SJCRH30 (cell line): ENCODE data around the gene ZNF419. TPM values are rescaled to one million over a fixed set of nuclear protein-coding genes. Genes with fewer than 3 reads are reported as not detected.
"Not testable (repeated sequence)": the region's sequence is repeated elsewhere in the genome, so short reads cannot be mapped to it uniquely, and the experiment has no call there.

Experiments
- DNase-seq, 2 experiments: peaks; one replicate each; pipeline ENCODE4 v3.0.0-alpha.2; 2015 to 2020
- H3K27ac ChIP-seq: fragments of 250-450 bp; sonication (Bioruptor Pico); 2 replicates; pipeline ENCODE4 v1.5.1; 2020; ENCODE audit warnings: mild to moderate bottlenecking, moderate library complexity
- H3K27me3 ChIP-seq: fragments of 250-450 bp; sonication (Bioruptor Pico); 2 replicates; pipeline ENCODE4 v1.5.1; 2020; ENCODE audit warnings: mild to moderate bottlenecking, moderate library complexity
- H3K36me3 ChIP-seq: fragments of 250-450 bp; sonication (Bioruptor Pico); 2 replicates; pipeline ENCODE4 v1.5.1; 2020; ENCODE audit warnings: mild to moderate bottlenecking, moderate library complexity
- H3K4me1 ChIP-seq: fragments of 250-450 bp; sonication (Bioruptor Pico); 2 replicates; pipeline ENCODE4 v1.5.1; 2020; ENCODE audit warnings: mild to moderate bottlenecking, moderate library complexity
- H3K4me3 ChIP-seq: fragments of 250-450 bp; sonication (Bioruptor Pico); 2 replicates; pipeline ENCODE4 v1.5.1; 2020; ENCODE audit warnings: mild to moderate bottlenecking, moderate library complexity
- H3K9me3 ChIP-seq: fragments of 250-450 bp; sonication (Bioruptor Pico); replicated peaks from 2 replicates; pipeline ENCODE4 v1.5.1; 2020; ENCODE audit warnings: mild to moderate bottlenecking, moderate library complexity
- total RNA-seq: library from RNA; depleted of rRNA; stranded (reverse); fragments of >200 nt; shearing (Covaris generic); gene quantifications from 2 replicates; pipeline ENCODE4 v1.2.3, GENCODE V29; 2014; rRNA removed

Gene ZNF419
- 9.4 and 12.3 TPM in 2 replicates for total RNA-seq

- not testable (repeated sequence) for H3K9me3 ChIP-seq, H3K27me3 ChIP-seq, H3K36me3 ChIP-seq, H3K4me1 ChIP-seq
- peak; percentile 88 to 89 for DNase-seq
- Histone ChIP-seq H3K27ac (peak within 1 kb of the TSS; percentile 28), H3K4me3 (peak within 1 kb of the TSS; percentile 87)
Observed at GRCh38 chr19:57487477-57488298, at the start of gene ZNF419. TSS of gene ZNF419 (plus strand) at chr19:57487750. CDS start at chr19:57487951, 201 bp downstream.

GRCh38 chr19:57437931-57438330 lies 49.6 kb upstream of the ZNF419 start:
- Histone ChIP-seq H3K27me3 (no peaks in the 10 kb centered on the region), H3K4me3 (no peak overlapping the region), H3K36me3 (peaks cover 20% of the 10 kb centered on the region), H3K4me1 (no peaks in the 10 kb centered on the region), H3K9me3 (peaks cover 3% of the 10 kb centered on the region; the same call in 1 of the 2 replicates), H3K27ac (no peak overlapping the region)
- DNase-seq = no peak

- H3K9me3 ChIP-seq = peaks cover 6% of the 10 kb centered on the region
- no peaks in the 10 kb centered on the region for H3K27me3 ChIP-seq
- H3K4me1 ChIP-seq = no peaks in the 10 kb centered on the region
- H3K4me3 ChIP-seq = no peak overlapping the region
- no peak for DNase-seq
- H3K27ac ChIP-seq = no peak overlapping the region
- H3K36me3 ChIP-seq = peaks cover 30% of the 10 kb centered on the region
Observed at GRCh38 chr19:57438925-57439324, 48.6 kb upstream of the ZNF419 start.

DNA sequence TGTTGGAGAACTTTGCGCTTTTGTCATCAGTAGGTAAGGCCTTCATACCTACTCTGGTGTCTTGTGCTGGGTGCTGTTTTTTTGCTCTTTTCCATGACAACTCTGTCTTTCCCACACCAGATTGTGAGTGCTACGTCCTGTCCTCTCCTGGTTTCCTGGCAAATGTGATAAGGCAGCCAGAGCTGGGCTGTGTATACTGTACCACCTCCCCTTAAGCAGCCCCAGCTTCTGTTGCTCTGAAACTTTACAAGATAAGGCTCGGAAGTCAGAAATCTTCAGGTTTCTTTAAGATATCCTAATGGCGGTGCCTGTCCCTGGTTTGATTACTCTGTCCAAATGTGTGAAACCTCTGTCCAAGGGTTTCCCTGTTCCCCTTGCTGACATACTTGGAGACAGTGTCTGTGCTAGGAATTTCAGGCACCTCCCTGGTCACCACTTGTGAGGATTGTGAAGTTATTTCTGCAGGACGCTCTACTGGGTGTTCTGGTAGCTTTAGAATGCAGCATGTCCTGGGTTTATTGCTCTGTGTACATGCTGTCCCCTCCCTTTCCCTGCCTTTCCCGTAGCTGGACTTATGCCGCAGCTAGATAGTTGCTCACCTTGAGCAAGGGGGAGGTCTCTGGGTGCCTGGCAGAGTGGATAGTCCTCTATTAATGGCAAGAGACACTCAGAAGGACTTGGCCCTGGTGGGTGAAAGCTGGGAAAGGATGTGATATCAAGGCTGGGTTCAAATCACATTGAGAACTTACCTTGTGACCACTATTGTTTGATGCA lies 45.4 kb upstream of the ZNF419 start:
- DNase-seq = no peak
- Histone ChIP-seq H3K9me3 (peaks cover 21% of the 10 kb centered on the region), H3K4me1 (no peaks in the 10 kb centered on the region), H3K27me3 (no peaks in the 10 kb centered on the region), H3K27ac (no peak overlapping the region), H3K4me3 (no peak overlapping the region), H3K36me3 (peaks cover 50% of the 10 kb centered on the region)

- peak in 1 of 2 experiments; percentile 10 for DNase-seq
- Histone ChIP-seq H3K9me3 (peaks cover 21% of the 10 kb centered on the region), H3K4me1 (no peaks in the 10 kb centered on the region), H3K27ac (no peak overlapping the region), H3K36me3 (peaks cover 43% of the 10 kb centered on the region), H3K27me3 (no peaks in the 10 kb centered on the region), H3K4me3 (no peak overlapping the region)
Observed at GRCh38 chr19:57443121-57443696, 44.3 kb upstream of the ZNF419 start.

GRCh38 chr19:57452307-57452706 lies 35.2 kb upstream of the ZNF419 start:
- H3K27ac ChIP-seq = no peak overlapping the region
- H3K4me1 ChIP-seq = no peaks in the 10 kb centered on the region
- no peak overlapping the region for H3K4me3 ChIP-seq
- peaks cover 13% of the 10 kb centered on the region for H3K36me3 ChIP-seq
- H3K27me3 ChIP-seq = no peaks in the 10 kb centered on the region
- no peaks in the 10 kb centered on the region; the same call in 1 of the 2 replicates for H3K9me3 ChIP-seq
- no peak for DNase-seq

- Histone ChIP-seq H3K27ac (no peak overlapping the region), H3K27me3 (no peaks in the 10 kb centered on the region), H3K36me3 (0 out of 2 replicates have a peak, but pooled peaks cover 3% of the 10 kb centered on the region), H3K9me3 (peaks cover 19% of the 10 kb centered on the region), H3K4me3 (no peak overlapping the region), H3K4me1 (no peaks in the 10 kb centered on the region)
- DNase-seq = peak; percentile 31 to 67
Observed at GRCh38 chr19:57465680-57466381, 21.7 kb upstream of the ZNF419 start.

- Histone ChIP-seq H3K4me3 (no peak overlapping the region), H3K36me3 (0 out of 2 replicates have a peak, but pooled peaks cover 3% of the 10 kb centered on the region), H3K4me1 (no peaks in the 10 kb centered on the region), H3K27me3 (no peaks in the 10 kb centered on the region), H3K27ac (no peak overlapping the region), H3K9me3 (peaks cover 25% of the 10 kb centered on the region)
- no peak for DNase-seq
Observed at GRCh38 chr19:57466489-57466888, 21.1 kb upstream of the ZNF419 start.

GRCh38 chr19:57473646-57474045 lies 13.9 kb upstream of the ZNF419 start:
- DNase-seq = no peak
- Histone ChIP-seq H3K27me3 (no peaks in the 10 kb centered on the region), H3K36me3 (peaks cover 32% of the 10 kb centered on the region), H3K9me3 (peaks cover 63% of the 10 kb centered on the region), H3K4me1 (no peaks in the 10 kb centered on the region), H3K4me3 (no peak overlapping the region), H3K27ac (no peak overlapping the region)

GRCh38 chr19:57477191-57478008 lies 10.2 kb upstream of the ZNF419 start, which contains the start of gene ZNF772:
TSS of gene ZNF772 (minus strand) at chr19:57477566. CDS start at chr19:57477309, 257 bp downstream.
- DNase-seq = peak; percentile 95 to 98
- Histone ChIP-seq H3K27me3 (no peaks in the 10 kb centered on the region), H3K27ac (peak within 1 kb of the TSS; percentile 52), H3K4me1 (no peaks in the 10 kb centered on the region), H3K9me3 (peaks cover 39% of the 10 kb centered on the region), H3K36me3 (peaks cover 29% of the 10 kb centered on the region), H3K4me3 (peak within 1 kb of the TSS; percentile 80)

GRCh38 chr19:57488299-57488644 lies 722 bp downstream of the ZNF419 start:
- H3K4me3 ChIP-seq, H3K9me3 ChIP-seq, H3K27ac ChIP-seq, H3K27me3 ChIP-seq, DNase-seq, H3K4me1 ChIP-seq: not testable (repeated sequence)
- H3K36me3 ChIP-seq = peaks cover 12% of the 10 kb centered on the region

DNA sequence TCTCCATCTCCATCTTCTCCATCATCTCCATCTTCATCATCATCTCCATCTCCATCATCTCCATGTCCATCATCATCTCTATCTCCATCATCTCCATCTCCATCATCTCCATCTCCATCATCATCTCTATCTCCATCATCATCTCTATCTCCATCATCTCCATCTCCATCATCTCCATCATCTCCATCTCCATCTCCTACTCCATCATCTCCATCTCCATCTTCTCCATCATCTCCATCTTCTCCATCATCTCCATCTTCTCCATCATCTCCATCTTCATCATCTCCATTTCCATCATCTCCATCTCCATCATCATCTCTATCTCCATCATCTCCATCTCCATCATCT lies 11.8 kb downstream of the ZNF419 start:
- DNase-seq, H3K4me1 ChIP-seq, H3K27me3 ChIP-seq, H3K4me3 ChIP-seq, H3K9me3 ChIP-seq, H3K27ac ChIP-seq: not testable (repeated sequence)
- peaks cover 20% of the 10 kb centered on the region for H3K36me3 ChIP-seq

DNA sequence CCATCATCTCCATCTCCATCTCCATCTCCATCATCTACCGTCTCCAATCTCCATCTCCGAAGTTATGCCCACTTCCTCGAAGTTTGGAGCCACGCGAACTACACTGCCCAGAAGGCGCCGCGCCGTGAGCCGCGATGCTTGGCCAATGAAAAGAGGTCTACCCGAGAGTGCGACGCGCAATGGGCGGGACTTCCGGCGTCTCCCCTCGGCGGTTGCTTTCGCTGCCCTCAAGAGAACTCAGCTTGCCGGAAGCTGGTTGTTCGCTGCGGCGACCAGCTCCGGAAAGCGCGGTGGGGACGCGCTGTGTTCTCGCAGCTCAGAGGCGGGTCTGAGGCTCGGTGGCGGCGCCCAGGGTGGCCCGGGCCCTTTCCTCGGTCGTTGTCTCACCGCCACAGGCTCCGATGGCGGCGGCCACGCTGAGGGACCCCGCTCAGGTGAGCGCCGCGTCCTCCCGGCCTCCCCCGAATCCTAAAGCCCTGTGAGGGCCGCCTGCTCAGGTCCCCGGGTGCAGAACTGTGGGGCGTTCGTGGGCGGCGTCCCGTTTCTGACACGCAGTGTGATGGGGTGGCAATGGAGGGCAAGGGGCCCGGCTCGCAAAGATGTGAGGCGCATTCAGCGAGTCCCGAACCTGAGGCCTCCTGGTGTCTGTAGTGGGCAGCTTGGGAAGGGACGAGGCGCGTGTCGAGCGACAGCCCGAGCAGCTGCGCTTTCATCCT lies 12.3 kb downstream of the ZNF419 start, which contains the start of gene ZNF773:
Gene ZNF773, plus strand, starts transcription at position 259 of the 716 bp plus-strand sequence. Its CDS starts 143 bp downstream, at position 402.
- Histone ChIP-seq H3K36me3 (peaks cover 19% of the 10 kb centered on the region), H3K4me3 (peak within 1 kb of the TSS; percentile 99), H3K27ac (peak within 1 kb of the TSS; percentile 79)
- H3K27me3 ChIP-seq, H3K4me1 ChIP-seq, H3K9me3 ChIP-seq: not testable (repeated sequence)
- DNase-seq = peak; percentile 96 to 97
